GM19035 (cell line): ENCODE results near the gene SLC49A3.
"Not testable (repeated sequence)": the region's sequence is repeated elsewhere in the genome, so short reads cannot be mapped to it uniquely, and the experiment has no call there.

Experiments used
- ATAC-seq: cut with Tn5 transposase; IDR thresholded peaks from one replicate; pipeline ENCODE4 v1.9.1; 2021; ENCODE audit not compliant: unreplicated experiment

Gene SLC49A3

DNA sequence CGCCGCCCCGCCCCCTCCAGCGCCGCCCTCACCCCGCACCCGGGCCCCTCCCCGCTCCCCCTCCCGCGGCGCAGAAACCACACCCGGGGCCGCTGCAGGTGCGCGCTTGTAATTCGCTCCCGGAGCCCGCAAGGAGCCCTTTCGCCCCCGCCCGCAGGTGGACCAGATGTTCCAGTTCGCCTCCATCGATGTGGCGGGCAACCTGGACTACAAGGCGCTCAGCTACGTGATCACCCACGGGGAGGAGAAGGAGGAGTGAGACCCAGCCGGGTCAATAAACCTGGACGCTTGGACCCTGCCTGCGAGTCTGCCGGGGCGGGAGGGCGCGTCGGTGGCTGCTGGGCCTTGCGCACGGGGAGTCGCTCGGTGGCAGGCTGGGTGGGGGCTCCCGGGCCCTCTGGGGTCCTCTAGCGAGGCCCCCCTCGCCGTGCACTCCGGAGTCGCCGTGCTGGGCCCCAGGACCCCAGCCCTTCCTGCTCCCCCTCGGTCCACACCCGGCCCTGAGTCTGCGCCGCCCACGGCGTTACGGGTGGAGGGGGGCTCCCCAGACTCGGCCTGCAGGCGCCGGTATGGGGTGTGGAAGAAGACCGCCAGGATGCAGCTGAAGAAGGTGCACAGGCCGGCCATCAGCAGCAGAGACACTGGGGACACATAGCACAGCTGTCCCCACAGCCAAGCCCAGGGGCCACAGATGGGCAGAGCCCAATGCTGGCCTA is 7.1 kb downstream of the SLC49A3 start:
- ATAC-seq: no peak

- ATAC-seq: peak; percentile 42
Measured at GRCh38 chr4:680928-681645, 7.9 kb downstream of the SLC49A3 start.

- ATAC-seq: peak; percentile 31
Measured at GRCh38 chr4:680551-680927, 8.4 kb downstream of the SLC49A3 start.

DNA sequence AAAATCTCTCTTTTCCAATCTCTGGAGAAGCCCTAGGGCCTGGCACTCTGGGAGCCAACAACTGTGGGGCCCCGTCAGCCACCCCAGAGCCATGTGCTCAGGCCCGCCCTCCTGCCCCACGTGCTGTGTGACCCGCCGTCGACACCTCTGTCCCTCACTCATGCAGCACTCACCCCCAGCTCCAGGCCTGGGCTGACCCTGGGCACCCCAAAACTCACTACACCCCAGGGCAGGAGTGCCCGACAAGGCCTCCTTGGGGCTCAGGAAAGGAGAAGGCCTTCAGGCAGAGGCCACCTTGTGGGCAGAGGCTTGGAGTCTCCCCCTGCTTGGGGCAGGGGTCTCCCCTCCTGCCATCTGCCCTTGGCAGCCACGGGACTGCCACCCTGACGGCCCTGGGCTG is 8.9 kb downstream of the SLC49A3 start:
- no peak for ATAC-seq

DNA sequence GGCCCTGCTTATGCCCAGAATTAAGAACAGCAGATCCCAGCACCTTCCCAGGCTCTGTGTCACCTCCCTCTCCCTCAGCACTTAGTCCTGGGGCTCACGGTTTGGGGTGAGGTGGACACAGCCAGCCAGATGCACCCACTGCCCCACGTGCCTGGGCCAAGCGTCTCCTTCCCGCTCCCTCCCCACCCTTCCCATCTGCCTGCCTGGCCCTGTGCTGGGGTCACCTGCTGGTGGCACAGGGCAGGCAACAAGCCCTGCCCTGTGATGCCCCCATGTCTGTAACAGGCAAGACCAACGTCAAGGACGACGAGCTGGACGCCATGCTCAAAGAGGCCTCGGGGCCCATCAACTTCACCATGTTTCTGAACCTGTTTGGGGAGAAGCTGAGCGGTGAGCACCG is 9.3 kb downstream of the SLC49A3 start:
- ATAC-seq: no peak

GRCh38 chr4:679104-679481 is 9.9 kb downstream of the SLC49A3 start:
- ATAC-seq: no peak

- ATAC-seq: no peak
Measured at GRCh38 chr4:678331-679103, 10.4 kb downstream of the SLC49A3 start.

- no peak for ATAC-seq
Measured at GRCh38 chr4:677431-678293, 11.3 kb downstream of the SLC49A3 start.

DNA sequence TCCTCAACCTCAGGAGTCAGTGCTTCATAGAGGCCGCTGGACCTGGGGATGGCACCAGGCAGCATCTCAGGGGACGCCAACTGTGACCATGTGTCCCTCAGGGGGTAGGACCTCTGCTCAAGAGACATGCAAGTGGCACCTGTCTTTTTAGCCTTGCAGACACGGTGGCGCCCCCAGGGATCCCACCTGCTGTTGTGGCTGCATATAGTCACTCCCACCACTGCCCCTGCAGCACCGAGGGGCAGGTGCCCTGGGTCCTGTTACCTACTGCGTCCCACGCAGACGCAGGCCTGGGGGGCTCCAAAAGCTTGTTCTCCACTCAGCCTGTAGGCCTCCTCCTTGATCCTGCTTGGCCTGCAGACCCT is 12.1 kb downstream of the SLC49A3 start:
- no peak for ATAC-seq

GRCh38 chr4:675980-676870 is 12.7 kb downstream of the SLC49A3 start:
- ATAC-seq: no peak

DNA sequence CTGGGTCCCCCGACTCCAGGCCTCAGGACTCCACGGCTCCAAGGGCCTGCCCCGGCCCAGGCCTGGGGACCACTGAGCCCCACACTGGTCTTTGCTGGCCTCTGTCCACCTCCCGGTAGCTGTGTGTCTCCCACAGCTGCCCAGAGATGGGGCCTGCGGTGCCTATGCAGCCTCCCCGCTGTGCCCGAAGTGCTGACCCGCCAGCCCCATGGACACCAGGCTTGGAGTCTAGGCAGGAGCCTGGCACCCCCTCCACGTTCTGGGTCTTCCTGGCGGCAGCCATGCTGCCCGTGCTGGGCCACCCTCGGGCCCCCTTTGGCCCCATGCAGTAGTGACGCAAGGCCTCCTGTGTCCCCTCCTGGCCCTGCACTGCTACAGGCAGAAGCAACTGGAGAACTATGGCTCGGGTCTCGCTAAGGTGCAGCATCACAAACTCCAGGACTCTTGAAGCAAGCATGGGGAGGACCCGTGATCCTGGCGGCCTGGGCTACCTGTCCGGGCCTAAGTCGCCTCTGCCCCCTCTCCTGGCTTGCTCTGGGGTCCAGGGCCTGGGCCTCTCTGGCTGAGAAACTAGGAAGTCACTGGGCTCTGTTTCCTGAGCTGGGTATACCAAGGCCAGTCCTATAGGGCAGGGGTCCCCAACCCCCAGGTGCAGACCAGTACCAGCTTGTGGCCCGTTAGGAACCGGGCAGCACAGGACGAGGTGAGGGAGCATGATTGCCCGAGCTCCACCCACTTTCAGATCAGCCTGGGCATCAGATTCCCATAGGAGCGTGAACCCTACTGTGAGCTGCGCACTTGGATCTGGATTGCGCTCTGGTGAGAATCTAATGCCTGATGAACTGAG is 13.7 kb downstream of the SLC49A3 start:
- ATAC-seq: peak; percentile 4

DNA sequence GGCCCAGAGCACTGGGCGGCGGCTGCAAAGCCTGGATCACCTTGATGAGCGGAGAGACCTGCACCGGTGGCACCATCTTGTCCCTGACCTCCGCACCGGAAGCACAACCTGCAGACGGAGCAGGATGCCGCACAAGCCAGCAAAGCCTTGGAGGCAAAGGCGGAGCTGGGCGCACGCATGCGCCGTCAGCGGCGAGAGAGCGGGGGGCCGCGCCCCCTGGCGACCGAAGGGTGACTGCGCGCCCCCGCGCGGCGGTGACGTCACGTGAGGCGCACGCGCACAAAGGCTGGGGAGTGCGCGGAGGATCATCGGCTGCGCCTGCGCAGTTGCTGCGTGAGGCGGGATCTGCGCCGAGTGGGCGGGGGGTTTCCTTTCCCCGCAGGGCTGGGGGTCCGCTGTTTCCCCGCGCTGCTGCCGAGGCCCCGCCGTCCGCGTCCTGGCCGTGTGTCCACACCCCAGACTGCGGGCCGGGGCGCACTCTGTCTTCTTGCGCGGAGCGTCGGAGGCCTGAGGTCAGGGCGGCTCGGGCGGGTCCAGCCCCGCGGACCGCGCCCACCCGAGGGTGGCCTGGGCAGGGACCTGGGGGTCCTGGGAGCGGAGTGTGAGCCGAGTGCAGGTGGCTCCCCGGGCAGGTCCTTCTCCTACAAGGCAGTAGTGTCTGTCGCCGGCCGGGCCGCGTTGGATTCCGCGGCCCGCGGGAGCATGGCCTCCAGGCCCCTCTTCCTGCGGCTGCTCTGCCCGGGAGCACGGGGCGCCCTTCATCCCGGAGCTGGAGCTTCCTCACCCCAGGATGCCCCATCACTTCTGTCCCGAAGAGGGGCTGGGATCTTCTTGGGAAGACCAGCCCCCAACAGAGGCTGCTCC is 14.5 kb downstream of the SLC49A3 start, which contains the start of the genes ATP5ME and MYL5:
TSS of gene ATP5ME (minus strand) at position 105 of the 864 bp plus-strand sequence. CDS start at position 76, 29 bp downstream.
TSS of gene MYL5 (plus strand) at position 371 of the 864 bp plus-strand sequence. CDS start 3,485 bp downstream, outside the sequence.
- ATAC-seq: peak; percentile 79

- no peak for ATAC-seq
Measured at GRCh38 chr4:673349-674091, 15.4 kb downstream of the SLC49A3 start.

GRCh38 chr4:671769-672168 is 17.2 kb downstream of the SLC49A3 start:
- no peak for ATAC-seq

- not testable (repeated sequence) for ATAC-seq
Measured at GRCh38 chr4:669806-670559, 19.0 kb downstream of the SLC49A3 start.

DNA sequence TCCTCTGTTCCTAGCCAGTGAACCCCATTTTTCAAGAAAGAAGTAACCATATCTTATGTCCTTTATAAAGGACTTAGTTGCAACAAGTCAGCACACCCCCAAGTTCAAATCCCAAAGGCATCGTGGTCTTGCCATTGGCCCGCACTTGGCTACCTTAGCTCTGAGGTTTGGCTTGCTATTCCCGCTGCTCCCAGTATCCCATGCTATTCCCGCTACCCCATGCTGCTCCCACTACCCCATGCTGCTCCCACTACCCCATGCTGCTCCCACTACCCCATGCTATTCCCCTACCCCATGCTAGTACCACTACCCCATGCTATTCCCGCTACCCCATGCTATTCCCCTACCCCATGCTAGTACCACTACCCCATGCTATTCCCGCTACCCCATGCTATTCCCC is 20.7 kb downstream of the SLC49A3 start:
- ATAC-seq: not testable (repeated sequence)

- no peak for ATAC-seq
Measured at GRCh38 chr4:667545-667925, 21.4 kb downstream of the SLC49A3 start.
